NCI-H2107 treated with DMSO at 0.1 percent for 48 hours (cell line): ENCODE results near the gene HMGCLL1.

ENCODE experiments used
- DNase-seq: peaks from one replicate; lab custom pipeline; 2025; ENCODE audit not compliant: unreplicated experiment; lab: John Stamatoyannopoulos, UW

HMGCLL1 gene

DNA sequence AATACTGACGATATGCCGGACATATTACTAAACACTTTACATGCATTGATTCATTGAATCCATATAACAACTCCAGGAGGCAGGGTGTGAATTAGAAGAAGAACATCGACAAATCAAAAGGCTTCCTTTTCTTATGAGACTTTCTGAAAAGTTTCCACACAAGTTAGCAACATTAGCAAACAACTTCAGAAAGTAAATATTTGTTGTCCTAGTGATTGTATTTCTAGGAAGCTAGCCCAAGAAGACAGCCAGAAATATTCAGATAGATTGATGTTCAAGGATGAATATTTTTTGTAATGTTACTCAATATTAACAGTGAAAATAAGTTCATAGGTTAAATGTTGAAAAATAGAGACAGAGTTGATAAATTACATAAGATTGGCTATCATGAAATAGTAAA is 131.1 kb downstream of the HMGCLL1 start:
- DNase-seq = no peak

GRCh38 chr6:55445648-55446204 is 133.3 kb downstream of the HMGCLL1 start:
- no peak for DNase-seq

GRCh38 chr6:55443238-55444134 is 135.5 kb downstream of the HMGCLL1 start:
- no peak for DNase-seq

- no peak for DNase-seq
Observed at GRCh38 chr6:55438203-55438602, 140.8 kb downstream of the HMGCLL1 start.

- DNase-seq = no peak
Observed at GRCh38 chr6:55437141-55437540, 141.9 kb downstream of the HMGCLL1 start.

GRCh38 chr6:55433446-55434130 is 145.4 kb downstream of the HMGCLL1 start:
- DNase-seq = no peak

- DNase-seq = no peak
Observed at GRCh38 chr6:55423933-55424332, 155.1 kb downstream of the HMGCLL1 start.

- DNase-seq = no peak
Observed at GRCh38 chr6:55410674-55411073, 168.3 kb downstream of the HMGCLL1 start.

GRCh38 chr6:55405474-55406235 is 173.3 kb downstream of the HMGCLL1 start:
- no peak for DNase-seq

- no peak for DNase-seq
Observed at GRCh38 chr6:55399351-55399750, 179.6 kb downstream of the HMGCLL1 start.

- DNase-seq = no peak
Observed at GRCh38 chr6:55397986-55398385, 181.0 kb downstream of the HMGCLL1 start.

GRCh38 chr6:55395871-55396270 is 183.1 kb downstream of the HMGCLL1 start:
- DNase-seq = no peak

DNA sequence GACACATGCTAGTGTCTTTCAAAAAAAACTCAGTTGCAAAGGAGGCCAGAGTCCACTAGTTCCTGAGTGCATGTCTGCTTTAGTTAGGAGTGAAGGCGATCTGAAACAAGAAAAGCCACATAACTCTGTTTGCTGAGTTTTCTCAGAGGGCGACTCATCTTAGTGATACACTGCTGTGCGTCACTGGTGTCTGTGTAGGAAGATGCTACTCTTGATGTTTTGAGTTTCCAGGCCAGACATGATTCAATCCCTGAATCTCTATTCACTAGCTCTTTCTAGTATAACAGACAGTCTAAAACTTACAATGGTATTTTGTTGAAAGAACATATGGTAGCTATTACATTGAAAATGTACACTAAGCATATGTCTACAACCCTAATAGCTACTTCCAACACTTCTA is 190.8 kb downstream of the HMGCLL1 start:
- DNase-seq = no peak
